NT2/D1 (cell line): ENCODE results near the gene ARHGEF35.
"Not testable (repeated sequence)": the region's sequence is repeated elsewhere in the genome, so short reads cannot be mapped to it uniquely, and the experiment has no call there.

Source experiments
- YY1 ChIP-seq: IDR thresholded peaks from 2 replicates; pipeline ENCODE4 v1.6.1; 2011; ENCODE audit not compliant: insufficient read length, insufficient read depth
- ZNF274 ChIP-seq: IDR thresholded peaks from 2 replicates; pipeline ENCODE4 v1.6.1; 2011; ENCODE audit warnings: mild to moderate bottlenecking, low read depth, low read length

GRCh38 chr7:144183166-144183565 is 12.5 kb downstream of the ARHGEF35 start, which contains the start of gene CTAGE4:
- not testable (repeated sequence) for TF ChIP-seq ZNF274, YY1
